ENCODE data around the gene CELA3B. TPM values are rescaled to one million over a fixed set of nuclear protein-coding genes. Genes with fewer than 3 reads are reported as not detected.
"Not testable (repeated sequence)": the region's sequence is repeated elsewhere in the genome, so short reads cannot be mapped to it uniquely, and the experiment has no call there.

CELA3B gene, protein sequence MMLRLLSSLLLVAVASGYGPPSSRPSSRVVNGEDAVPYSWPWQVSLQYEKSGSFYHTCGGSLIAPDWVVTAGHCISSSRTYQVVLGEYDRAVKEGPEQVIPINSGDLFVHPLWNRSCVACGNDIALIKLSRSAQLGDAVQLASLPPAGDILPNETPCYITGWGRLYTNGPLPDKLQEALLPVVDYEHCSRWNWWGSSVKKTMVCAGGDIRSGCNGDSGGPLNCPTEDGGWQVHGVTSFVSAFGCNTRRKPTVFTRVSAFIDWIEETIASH
- not detected for total RNA-seq

DNA sequence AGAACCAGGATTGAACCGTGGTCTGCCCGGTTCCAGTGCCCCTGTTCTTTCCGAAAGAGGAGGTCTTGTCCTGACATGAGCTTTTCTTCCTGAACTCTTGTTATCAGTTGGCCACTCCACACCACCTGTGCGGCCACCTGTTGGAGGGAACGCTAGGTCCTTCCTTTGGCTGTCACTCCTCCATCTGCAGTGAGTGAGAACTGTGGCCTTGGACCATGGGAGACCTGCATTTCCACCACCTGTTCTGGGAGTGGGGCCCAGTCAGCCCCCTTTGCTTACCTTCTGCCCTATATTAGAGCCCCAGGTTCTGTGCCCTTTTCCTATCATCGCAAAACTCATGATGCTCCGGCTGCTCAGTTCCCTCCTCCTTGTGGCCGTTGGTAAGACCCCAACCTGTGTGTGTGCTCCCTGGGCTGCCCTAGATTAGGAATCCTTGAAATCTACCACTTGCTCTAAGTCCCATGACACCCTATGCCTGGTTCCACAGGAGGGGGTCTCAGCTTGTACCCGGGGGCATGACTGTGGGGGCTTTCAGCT lies at the start of gene CELA3B:
Gene CELA3B, plus strand, starts transcription at position 320 of the 537 bp plus-strand sequence. Its CDS starts 18 bp downstream, at position 338.
- H3K27me3 ChIP-seq; DNase-seq; intact Hi-C loops (cut with DNase I; ENCODE audit: low total_unique reads); H3K36me3 ChIP-seq; H3K4me1 ChIP-seq; ATAC-seq; in situ Hi-C loops (cut with MboI; ENCODE audit: low sequenced_read_pairs in 4 of 4); H3K4me3 ChIP-seq; H3K9me3 ChIP-seq; H3K27ac ChIP-seq: not testable (repeated sequence)

- in situ Hi-C loops (cut with MboI; ENCODE audit: low sequenced_read_pairs in 4 of 4): no loop called here
- peaks cover 61 to 83% of the 10 kb centered on the region in 2 donors for H3K4me1 ChIP-seq
- intact Hi-C loops (cut with DNase I; ENCODE audit: low total_unique reads): no loop called here
- H3K27ac ChIP-seq: peak overlapping the region; percentile 76 to 89 (median 88)
- ATAC-seq: peak; percentile 25 to 29
- TF ChIP-seq POLR2A (IDR thresholded peaks at IDR 0.05): peak in 1 of 2 donors; percentile 7
- TF ChIP-seq, protein P1, sequence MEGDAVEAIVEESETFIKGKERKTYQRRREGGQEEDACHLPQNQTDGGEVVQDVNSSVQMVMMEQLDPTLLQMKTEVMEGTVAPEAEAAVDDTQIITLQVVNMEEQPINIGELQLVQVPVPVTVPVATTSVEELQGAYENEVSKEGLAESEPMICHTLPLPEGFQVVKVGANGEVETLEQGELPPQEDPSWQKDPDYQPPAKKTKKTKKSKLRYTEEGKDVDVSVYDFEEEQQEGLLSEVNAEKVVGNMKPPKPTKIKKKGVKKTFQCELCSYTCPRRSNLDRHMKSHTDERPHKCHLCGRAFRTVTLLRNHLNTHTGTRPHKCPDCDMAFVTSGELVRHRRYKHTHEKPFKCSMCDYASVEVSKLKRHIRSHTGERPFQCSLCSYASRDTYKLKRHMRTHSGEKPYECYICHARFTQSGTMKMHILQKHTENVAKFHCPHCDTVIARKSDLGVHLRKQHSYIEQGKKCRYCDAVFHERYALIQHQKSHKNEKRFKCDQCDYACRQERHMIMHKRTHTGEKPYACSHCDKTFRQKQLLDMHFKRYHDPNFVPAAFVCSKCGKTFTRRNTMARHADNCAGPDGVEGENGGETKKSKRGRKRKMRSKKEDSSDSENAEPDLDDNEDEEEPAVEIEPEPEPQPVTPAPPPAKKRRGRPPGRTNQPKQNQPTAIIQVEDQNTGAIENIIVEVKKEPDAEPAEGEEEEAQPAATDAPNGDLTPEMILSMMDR (IDR thresholded peaks at IDR 0.05 in 4 of 5, conservative IDR thresholded peaks at IDR 0.05 in 1 of 5): no peak
- DNase-seq: peak in 1 of 2 donors; percentile 79
- H3K36me3 ChIP-seq: no peaks in the 10 kb centered on the region
- H3K4me3 ChIP-seq: no peak overlapping the region
- no peaks in the 10 kb centered on the region for H3K27me3 ChIP-seq
- no peaks in the 10 kb centered on the region for H3K9me3 ChIP-seq
These were observed 49.1 kb upstream of the CELA3B start for GRCh38 chr1:21927533-21928237.

- H3K4me1 ChIP-seq: peaks cover 63 to 81% of the 10 kb centered on the region in 2 donors
- in situ Hi-C loops (cut with MboI; ENCODE audit: low sequenced_read_pairs in 4 of 4): no loop called here
These were observed 46.7 kb upstream of the CELA3B start for GRCh38 chr1:21930080-21930571.

GRCh38 chr1:21930629-21931170 lies 46.1 kb upstream of the CELA3B start:
- Histone ChIP-seq H3K27ac (peak overlapping the region; percentile 81 to 89 (median 88)), H3K36me3 (no peaks in the 10 kb centered on the region), H3K4me3 (peak overlapping the region in 2 of 4 donors; percentile 25 to 36), H3K9me3 (no peaks in the 10 kb centered on the region), H3K27me3 (no peaks in the 10 kb centered on the region), H3K4me1 (peaks cover 58 to 79% of the 10 kb centered on the region in 2 donors)
- intact Hi-C loops (cut with DNase I; ENCODE audit: low total_unique reads) (no loop called here), in situ Hi-C loops (cut with MboI; ENCODE audit: low sequenced_read_pairs in 4 of 4) (no loop called here)
- DNase-seq (no peak), ATAC-seq (no peak)
- TF ChIP-seq POLR2A (IDR thresholded peaks at IDR 0.05): no peak
- TF ChIP-seq, protein P1 (IDR thresholded peaks at IDR 0.05 in 4 of 5, conservative IDR thresholded peaks at IDR 0.05 in 1 of 5): no peak

More at GRCh38 chr1:21930080-21930571, 46.7 kb upstream of the CELA3B start:
- Histone ChIP-seq H3K9me3 (no peaks in the 10 kb centered on the region), H3K4me3 (no peak overlapping the region), H3K36me3 (no peaks in the 10 kb centered on the region), H3K27ac (peak overlapping the region; percentile 81 to 89 (median 88)), H3K27me3 (no peaks in the 10 kb centered on the region)
- TF ChIP-seq, protein P1 (IDR thresholded peaks at IDR 0.05 in 4 of 5, conservative IDR thresholded peaks at IDR 0.05 in 1 of 5): no peak
- no peak for TF ChIP-seq POLR2A (IDR thresholded peaks at IDR 0.05)
- ATAC-seq: no peak
- DNase-seq: no peak
- intact Hi-C loops (cut with DNase I; ENCODE audit: low total_unique reads): no loop called here

Data from gastrocnemius medialis (tissue), 4 donors.